ENCODE data around the gene PPRC1.

- no peak for TF ChIP-seq EZH2 (IDR thresholded peaks at IDR 0.05; ENCODE audit: insufficient read depth, poor library complexity, severe bottlenecking)
- TF ChIP-seq EZH2phosphoT487 (IDR thresholded peaks at IDR 0.05; ENCODE audit: insufficient read depth, low read depth) = no peak
Measured at GRCh38 chr10:102114861-102115618, 17.8 kb upstream of the PPRC1 start.

All from GM23248 (cell line).